NCI-H2196 (cell line): ENCODE results near the gene SEC14L5.
"Not testable (repeated sequence)": the region's sequence is repeated elsewhere in the genome, so short reads cannot be mapped to it uniquely, and the experiment has no call there.

Source experiments
- DNase-seq: peaks from one replicate; lab custom pipeline; 2025; ENCODE audit not compliant: unreplicated experiment; lab: John Stamatoyannopoulos, UW

The SEC14L5 gene

DNA sequence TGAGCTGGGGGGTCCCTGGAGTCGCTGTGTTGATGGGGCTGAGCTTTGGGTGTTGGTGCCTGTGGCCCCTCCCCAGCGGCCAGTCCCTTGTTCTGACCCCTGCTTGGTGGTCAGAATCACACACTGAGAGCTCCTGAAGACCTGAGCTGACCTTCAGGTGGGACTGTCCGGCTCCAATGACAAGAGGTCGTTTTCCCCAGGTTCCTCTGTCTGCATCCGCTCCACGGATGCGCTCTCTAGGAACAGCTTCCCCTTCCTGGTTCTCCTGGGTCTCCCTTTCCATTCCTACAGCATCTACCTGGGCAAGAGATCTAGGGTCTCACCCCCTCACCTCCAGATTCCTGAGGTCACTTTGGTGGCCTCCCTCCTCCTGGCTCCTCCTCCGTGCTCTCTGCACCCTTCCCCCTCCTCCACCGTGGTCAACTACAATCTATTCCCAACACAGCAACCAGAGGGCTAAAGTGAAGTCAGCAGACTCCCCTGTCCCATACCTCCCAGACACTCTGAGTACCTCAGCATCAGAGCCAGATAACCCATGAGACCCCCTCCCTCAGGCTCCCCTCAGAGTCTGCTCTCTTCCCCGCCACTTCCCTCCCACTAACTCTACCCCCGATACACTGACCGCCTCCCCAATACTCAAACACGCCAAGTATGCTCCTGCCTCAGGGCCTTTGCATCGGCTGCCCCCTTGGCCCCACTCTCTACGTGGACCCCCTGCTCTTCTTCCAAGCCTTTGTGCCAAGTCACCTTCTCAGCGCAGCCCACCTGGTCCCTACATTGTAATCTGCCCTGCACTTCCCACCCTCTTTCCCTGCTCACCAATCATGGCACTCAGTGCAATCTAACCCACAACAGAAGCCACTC, 9.0 kb upstream of the SEC14L5 start:
- no peak for DNase-seq

DNA sequence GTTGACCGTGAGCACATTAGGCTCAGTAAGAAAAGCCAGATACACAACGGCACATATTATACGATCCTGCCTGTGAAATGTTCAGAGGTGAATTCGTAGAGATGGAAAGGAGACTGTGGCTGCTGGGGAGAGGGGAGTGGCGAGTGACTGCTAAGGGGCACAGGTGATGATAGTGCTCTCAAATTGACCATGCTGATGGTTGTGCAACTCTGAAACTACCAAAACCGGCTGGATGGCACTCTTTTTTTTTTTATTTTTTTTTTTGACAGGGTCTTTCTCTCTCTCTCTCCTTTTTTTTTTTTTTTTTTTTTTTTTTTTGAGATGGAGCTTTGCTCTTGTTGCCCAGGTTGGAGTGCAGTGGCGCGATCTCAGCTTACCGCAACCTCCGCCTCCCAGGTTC, 8.1 kb upstream of the SEC14L5 start:
- DNase-seq: no peak

- DNase-seq: not testable (repeated sequence)
Observed at GRCh38 chr16:4951583-4951982, 6.5 kb upstream of the SEC14L5 start.

GRCh38 chr16:4954714-4955113, 3.4 kb upstream of the SEC14L5 start:
- no peak for DNase-seq

DNA sequence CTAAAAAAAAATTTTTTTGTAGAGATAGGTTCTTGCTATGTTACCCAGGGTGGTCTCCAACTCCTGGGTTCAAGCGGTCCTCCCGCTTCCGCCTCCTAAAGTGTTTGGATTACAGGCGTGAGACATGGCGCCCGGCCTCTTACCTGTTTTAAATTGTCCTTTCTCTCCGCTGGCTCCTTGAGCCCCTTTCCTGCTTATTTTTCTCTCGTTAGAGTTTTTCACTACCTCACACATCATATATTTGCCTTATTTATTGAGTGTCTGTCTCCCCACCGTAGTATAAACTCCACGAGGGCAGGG, 760 bp upstream of the SEC14L5 start:
- no peak for DNase-seq

GRCh38 chr16:4958510-4959438, 644 bp downstream of the SEC14L5 start:
- no peak for DNase-seq

DNA sequence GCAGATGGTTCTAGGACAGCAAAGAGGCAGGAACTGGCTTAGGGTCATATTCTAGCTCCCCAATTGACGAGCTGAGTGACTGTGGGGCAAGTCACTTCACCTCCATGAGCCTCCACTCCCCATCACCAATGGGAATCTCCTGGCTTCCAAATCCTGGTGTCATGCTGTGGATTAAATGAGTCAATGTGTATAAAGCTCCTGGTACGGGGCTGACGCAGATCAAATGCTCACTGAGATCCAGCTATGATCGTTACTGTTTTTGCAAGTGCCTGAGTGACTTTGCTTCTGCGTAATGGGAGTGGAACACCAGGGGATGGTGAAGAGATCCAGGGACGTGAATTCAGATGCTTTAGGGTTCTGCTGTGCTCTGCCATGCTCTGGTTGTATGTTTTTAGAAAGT, 2.4 kb downstream of the SEC14L5 start:
- no peak for DNase-seq

GRCh38 chr16:4962716-4963115, 4.6 kb downstream of the SEC14L5 start:
- no peak for DNase-seq

- DNase-seq: not testable (repeated sequence)
Observed at GRCh38 chr16:4963527-4963926, 5.4 kb downstream of the SEC14L5 start.

- DNase-seq: no peak
Observed at GRCh38 chr16:4966736-4967453, 8.8 kb downstream of the SEC14L5 start.

DNA sequence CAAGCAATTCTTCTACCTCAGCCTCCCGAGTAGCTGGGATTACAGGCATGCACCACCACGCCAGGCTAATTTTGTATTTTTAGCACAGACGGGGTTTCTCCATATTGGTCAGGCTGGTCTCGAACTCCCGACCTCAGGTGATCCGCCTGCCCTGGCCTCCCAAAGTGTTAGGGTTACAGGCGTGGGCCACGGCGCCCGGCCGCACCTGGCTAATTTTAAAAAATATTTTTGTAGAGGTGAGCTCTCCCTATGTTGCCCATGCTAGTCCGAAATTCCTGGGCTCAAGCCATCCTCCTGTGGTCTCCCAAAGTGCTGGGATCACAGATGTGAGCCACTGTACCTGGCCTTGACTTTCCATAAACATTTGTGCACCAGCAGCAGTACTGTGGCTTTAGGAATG, 10.1 kb downstream of the SEC14L5 start:
- DNase-seq: not testable (repeated sequence)

DNA sequence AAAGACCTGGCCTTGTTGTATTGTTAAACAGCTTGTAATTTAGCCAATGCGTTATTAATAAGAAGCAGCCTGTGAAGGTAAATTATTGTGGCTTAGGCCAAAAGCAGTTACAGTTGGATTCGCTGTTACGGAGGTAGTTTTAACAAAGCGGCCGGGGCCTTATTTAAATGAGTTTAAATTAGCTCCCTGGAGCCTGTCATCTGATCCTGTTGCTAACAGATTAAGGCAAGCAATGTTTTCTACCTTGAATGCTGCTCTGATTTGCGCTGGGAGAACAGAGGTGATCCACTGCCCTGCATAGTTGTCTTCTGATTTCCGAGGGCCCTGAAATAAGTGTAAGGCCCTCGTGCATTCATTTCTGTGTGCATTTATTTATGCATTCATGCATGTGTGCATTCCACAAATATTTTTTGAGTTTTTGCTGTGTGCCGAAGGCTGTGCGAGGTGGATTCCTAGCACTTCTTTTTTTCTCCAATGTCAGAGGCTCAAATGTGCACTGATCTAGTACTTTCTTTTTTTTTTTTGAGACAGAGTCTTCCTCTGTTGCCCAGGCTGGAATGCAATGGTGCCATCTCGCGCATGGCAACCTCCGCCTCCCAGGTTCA, 10.9 kb downstream of the SEC14L5 start:
- no peak for DNase-seq

DNA sequence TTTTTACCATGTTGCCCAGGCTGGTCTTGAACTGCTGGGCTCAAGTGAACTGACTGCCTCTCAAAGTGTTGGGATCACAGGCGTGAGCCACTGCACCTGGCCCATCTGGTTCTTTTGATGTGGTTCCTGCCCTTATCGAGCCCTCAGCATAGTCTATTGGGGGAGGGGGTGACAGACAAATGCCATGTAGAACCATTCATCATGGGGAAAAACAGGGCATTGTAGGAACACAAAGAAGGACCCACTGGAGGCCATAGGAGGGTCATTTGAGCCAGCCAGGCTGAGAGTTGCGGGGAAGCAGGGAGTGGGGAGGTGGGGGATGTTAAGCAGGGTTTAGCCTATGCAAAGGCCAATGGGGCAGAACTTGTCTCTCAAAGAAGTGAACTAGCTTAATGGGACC, 11.9 kb downstream of the SEC14L5 start:
- DNase-seq: no peak

- no peak for DNase-seq
Observed at GRCh38 chr16:4972938-4973587, 14.9 kb downstream of the SEC14L5 start.

GRCh38 chr16:4976079-4976478, 17.9 kb downstream of the SEC14L5 start:
- no peak for DNase-seq

DNA sequence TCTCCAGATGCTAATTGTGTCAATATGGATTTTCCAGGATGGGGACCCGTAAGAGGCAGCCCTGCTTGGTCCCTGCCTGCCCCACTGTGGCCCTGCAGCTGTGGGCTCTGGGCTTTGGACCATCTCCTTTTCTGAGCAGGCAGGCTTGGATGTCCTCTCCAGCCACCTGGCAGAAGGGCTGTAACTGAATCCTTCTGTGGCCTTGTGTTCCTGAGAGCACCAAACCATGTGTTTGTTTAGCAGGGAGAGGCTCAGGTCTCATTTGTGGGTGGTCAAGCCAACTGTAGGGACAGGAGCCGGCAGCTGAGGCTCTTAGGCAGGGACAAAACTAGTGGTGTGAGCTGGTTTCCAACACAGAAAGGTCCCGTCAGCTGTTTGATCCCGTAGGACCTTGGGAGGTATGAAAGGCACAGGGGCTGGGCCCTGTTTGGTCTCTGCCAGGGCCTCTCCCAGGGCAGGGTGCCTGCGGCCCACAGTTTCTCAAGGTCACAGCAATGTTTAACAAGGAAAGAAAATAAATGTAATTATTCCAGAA, 18.5 kb downstream of the SEC14L5 start:
- DNase-seq: peak; percentile 82

DNA sequence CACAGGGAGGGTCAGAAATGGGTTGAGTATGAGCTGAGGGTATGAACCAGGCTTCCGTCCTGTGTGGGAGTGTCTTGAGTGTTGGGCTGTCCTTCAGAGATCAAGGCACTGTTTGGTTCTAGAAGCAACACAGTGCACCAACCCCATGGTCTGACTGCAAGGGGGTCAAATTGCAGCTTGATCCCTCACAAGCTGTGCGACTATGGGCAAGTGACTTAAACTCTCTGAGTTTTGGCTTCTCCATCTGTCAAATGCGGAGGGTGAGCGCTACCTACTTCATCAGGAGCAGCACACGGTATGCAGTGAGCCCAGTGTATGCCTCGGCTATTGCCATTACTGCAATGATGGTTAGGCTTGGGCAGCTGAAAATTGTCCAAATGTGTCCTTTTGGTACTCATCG, 21.0 kb downstream of the SEC14L5 start:
- no peak for DNase-seq

GRCh38 chr16:4979736-4980660, 21.9 kb downstream of the SEC14L5 start:
- DNase-seq: no peak

DNA sequence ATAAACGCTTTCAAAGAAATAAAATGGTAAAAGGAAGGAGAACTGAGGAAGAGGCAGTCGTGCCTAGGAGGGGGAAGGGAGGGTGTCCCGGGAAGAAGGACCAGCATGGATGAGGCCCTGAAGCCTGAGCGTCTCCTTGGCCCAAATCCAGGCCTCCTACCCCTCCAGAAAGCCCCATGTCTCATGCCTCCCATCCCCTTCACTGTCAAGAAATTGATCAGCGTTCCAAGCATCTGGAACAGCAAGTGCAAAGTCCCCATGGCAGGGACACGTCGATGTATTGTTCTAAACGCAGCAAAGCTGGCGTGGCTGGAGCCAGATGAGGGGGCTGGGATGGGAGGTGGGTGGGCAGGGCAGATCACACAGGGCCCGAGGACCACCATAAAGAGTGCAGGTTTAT, 22.6 kb downstream of the SEC14L5 start:
- DNase-seq: no peak
